NCI-H1694 treated with DMSO at 0.1 percent for 48 hours (cell line): ENCODE measurements around the gene LHFPL3.
"Not testable (repeated sequence)": the region's sequence is repeated elsewhere in the genome, so short reads cannot be mapped to it uniquely, and the experiment has no call there.

Experiments used
- DNase-seq: peaks from one replicate; lab custom pipeline; 2025; lab: John Stamatoyannopoulos, UW

The LHFPL3 gene

DNA sequence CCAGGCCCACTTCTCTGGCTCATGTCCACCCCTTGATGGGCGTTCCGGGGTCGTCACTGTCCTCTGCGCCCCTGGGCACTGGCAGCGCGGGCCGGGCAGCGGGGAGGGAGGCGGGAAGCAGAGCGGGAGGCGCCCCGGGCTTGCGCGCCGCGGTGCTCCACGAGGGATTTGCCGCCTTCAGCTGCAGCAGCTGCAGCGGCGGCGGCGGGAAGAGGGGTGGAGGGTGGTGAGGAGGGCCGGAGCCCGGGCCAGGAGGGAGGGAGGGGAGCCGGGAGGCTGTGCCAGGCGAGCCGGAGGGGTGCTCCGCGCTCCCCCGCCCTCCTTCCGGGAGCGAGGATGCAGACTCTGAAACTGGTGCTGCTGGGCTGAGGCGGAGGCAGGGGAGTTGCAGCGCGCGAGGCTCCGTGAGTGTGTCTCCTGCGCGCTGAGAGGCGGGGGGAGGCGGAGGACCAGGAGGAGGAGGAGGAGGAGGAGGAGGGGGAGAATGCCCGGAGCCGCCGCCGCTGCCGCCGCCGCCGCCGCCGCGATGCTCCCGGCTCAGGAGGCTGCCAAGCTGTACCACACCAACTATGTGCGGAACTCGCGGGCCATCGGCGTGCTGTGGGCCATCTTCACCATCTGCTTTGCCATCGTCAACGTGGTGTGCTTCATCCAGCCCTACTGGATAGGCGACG is at the start of gene LHFPL3:
Gene LHFPL3, plus strand, starts transcription at position 308 of the 674 bp plus-strand sequence.
- peak; percentile 12 for DNase-seq

DNA sequence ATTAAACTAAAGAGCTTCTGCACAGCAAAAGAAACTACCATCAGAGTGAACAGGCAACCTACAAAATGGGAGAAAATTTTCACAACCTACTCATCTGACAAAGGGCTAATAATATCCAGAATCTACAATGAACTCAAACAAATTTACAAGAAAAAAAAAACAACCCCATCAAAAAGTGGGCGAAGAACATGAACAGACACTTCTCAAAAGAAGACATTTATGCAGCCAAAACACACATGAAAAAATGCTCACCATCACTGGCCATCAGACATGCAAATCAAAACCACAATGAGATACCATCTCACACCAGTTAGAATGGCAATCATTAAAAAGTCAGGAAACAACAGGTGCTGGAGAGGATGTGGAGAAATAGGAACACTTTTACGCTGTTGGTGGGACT is 46.7 kb upstream of the LHFPL3 start:
- DNase-seq = not testable (repeated sequence)

DNA sequence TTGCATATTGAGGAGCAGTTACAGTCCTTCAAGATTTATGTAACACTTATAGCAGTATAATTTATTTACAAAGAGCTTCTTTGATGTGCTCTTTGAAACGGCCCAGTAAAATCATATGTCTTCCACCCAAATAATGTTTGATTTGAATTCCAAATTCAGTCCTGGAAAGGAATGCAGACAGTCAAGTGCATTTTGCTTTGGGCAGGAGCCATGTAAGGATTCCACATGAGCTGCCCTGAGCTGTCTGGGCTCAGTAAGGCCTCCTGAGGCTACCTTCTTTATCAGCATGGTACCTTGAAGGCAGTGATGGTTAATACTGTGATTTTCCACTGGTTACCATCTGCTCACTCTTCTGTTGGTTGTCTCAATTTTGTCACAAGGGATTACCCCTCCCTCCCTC is 41.6 kb upstream of the LHFPL3 start:
- DNase-seq = no peak

DNA sequence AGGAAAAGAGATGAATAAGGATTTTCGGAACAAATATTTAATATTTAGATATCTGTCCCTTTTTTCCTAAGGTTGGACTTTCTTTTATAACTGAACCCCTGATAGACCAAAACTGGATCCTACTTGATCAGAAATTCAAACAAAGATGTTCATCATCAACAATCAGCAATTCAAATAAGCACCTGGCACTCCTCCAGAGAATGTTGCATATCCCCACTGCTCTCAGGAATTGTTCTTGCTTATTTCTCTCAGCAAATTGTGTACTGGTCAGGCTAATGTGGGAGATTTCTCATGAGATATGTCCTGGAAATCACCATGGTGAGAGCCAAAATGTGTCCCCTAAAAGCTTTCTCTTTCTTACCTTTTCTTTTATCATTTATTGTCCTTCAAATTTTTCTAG is 40.3 kb upstream of the LHFPL3 start:
- DNase-seq = no peak

DNA sequence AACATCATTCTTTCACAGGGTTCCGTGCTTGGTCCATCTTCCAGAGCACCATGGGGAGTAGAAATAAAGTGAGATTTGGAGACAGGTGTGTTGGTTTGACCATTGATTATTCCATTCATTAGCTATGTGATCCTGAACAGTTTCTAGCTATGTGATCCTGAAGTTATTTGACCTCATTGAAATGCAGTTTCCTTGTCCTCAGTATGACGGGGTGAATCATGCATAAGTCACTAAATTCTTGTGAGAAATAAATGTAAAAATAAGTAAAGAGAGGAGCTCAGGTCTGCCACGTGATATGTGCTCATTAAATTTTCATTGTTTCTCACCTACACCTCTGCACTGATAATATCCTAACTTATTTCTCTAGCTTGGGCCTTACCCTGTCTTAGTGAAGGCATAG is 34.1 kb upstream of the LHFPL3 start:
- DNase-seq = no peak

DNA sequence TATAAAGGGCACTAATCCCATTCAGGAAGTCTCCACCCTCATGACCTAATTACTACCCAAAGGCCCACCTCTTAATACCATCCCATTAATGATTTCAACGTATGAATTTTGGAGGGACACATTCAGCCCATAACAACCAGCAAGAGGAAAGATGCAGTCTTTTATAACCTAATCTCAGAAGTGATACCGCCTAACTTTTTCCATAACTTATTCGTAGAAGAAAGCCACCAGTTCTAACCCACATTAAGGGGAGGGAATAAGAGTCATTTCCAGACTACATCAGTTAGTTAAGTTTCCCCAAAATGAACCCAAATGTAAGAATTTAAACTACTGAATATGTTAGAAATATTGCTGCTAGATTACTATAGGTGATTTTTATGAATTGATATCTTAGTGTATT is 32.1 kb upstream of the LHFPL3 start:
- DNase-seq = no peak

DNA sequence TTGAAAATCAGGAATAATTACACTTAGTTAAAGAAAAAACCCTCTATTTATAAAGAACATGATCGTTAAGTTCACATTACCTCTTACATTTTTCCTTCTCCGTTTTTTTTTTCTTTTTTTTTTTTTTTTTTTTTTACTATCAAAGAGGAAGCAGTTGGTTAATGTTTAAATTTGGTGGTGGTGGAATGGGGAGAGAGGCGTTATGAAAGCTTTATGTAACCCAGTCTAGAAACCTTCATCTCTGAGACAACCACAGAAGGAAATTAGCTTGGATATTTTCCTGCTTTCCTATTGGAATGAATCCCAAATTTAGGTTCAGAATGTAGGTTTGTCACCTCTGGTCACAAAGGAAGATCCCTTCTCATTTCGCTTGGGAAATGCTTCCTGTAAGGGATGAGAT is 31.5 kb upstream of the LHFPL3 start:
- DNase-seq = no peak

DNA sequence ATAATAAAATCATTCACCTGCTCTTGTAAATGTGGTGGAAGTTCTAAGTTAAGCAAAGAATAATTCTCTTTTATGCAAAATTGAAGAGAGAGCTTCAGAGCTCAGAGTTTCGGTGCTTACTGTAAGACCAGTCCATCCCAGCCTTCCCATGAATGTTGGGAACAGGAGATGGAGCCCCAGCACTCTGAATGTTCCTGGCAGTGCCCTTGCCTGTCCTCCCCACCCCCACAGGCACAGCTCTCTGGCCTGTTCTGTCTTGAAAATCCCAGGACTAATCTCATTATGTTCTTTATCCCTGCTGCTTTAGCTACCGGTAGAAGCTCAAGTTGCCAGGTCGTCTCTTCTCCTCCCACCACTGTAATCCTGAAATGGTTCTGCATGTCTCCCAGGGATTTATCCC is 29.1 kb upstream of the LHFPL3 start:
- DNase-seq = no peak

DNA sequence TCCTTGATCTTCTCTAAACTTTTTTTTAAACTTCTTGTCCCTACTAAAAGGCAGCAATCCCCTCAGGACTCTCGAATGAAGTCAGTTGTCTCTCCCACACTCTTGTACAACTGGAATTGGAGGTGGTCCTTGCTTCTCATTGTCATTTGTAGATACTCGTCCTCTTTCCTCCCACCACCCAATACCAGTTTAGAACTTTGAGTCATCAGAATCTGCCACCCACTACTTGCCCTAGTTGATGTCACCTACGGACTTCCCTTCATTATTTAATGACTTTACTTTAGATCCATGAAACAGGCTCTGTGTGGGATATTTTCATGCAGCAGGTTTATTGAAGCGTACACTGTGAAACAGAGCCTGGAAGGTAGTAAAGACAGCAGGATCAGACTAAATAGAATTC is 28.6 kb upstream of the LHFPL3 start:
- no peak for DNase-seq

DNA sequence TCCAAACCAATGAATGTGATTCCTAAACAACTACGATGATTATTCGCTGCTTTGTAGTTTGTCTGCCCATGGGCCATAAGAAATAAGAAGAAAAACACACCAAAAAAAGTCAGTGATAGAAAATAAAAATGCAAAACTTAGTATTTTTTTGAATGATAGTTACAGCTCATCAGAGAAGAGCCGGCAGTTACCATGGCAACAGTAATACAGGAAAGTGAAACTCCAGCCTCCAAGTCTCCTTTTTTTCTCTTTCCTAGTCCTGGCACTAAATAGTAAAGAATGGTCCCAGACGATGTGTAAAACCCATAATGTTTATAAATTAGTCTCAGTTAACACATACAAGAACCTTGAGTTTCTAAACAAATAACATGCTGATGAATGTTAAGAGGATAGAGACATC is 21.6 kb upstream of the LHFPL3 start:
- no peak for DNase-seq

DNA sequence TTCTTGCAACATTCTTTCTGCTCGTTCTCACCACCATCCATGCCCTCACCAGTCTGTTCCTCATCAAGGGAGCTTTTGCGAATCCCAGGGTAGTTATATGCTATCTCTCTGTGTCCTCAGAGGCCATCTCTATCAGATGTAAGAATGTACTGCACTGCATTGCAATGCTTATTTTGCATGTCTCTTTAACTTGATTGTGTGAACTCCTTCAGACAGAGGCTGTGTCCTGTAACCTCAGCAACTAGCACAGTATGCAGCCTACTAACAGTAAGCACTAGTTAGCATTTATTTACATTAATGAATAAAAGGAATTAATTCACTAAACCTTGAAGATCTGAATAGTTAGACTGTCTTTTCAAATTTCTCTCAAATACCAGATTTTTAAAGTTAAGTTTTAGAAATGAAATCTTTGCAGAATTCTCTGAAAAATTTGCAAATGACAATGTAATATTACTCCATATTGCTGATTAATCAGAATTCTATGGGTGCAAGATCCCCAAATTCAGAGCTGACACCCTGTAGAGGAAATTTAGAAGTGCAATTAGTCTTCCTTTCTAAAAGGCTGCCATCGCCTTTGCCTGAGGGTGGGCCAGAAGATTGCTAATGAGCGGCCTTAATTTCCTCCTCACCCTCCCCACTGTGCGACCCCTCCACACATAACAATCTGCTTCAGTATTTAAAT is 10.3 kb upstream of the LHFPL3 start:
- no peak for DNase-seq

DNA sequence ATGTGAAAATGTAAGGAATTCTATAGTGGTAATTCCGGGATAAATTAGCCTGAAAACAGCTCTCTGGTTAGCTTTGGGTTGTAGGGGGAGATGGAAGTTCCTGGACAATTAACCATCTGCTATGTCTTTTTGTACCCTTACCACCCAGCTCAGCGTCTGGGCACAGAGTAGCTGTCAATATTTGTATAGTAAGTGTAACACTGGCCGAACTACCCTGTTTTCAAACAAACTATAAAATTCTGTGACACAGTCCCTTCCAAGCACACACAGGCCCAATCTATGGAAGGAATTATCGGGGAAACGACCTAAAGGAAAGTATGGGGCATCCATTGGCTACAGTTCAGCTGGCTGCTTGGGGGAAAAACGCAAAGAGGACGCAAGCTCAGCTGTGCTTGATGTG is 869 bp upstream of the LHFPL3 start:
- DNase-seq = no peak

DNA sequence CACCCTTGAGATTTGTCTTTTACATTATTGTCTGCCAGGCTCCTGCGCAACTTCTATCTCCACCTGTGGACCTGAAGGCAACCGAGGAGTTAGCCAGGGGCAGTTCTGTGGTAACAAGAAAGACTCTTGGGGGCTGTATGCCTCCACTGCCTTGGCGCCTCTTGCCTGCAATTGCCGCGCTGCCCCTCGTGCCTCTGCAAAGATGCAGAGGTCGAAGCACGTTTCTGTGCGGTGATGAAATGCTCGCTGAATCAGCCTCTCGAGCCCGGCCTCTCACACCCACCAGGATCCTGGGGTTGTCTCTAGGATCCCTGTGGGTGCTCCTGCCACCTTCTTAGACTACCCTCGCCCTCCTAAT is 486 bp upstream of the LHFPL3 start:
- DNase-seq = no peak

DNA sequence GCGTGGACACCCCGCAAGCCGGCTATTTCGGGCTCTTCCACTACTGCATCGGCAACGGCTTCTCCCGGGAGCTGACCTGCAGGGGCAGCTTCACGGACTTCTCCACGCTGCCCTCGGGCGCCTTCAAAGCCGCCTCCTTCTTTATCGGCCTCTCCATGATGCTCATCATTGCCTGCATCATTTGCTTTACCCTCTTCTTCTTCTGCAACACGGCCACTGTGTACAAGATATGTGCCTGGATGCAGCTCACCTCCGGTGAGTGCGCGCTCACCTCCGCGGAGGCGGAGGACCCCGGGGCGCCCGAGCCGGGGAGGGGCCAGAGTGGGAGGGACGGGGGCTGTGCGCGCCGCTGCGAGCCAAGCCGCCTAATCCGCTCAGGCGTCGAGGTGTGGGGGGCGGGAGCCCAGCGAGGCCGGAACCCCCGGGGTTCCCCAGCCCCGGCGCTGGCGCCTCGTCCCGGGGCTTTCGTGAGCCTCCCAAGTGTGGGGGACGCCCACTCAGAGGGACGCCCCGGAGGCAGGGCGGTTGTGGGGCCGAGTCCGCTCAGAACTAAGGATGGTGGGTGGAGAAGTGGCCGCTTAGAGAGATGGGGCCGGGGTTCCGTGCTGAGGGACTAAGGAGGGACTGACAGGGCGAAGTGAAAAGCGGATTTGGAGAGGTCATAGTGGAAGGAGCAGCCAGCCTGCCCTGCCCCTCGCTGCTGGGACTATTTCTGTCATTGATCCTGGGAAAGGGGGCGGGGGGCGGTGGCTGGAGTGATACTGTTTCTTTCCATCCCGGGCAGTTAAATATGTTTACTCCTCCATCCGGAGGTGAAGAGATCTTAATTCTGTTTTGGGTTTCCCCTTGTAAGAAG is 795 bp downstream of the LHFPL3 start:
- DNase-seq = peak; percentile 9

DNA sequence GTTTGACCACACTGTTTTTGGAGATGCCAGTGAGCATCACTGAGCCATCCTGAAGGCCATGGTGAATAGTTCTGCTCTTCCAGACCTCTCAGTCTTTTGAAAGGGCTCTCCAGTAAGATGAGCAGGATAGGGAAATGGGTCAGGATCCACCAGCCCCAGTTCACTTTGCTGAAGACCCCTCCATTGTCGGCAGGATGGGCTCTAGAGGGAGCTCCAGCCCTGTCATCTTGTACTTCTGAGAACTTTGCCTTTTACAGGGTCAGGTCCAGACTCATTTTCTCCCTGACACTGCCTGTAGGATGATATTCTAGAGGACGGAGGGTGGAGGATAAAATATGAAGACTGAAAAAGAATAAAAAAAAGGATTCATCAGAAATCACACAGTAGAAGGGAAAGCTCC is 13.1 kb downstream of the LHFPL3 start:
- peak; percentile 68 for DNase-seq

DNA sequence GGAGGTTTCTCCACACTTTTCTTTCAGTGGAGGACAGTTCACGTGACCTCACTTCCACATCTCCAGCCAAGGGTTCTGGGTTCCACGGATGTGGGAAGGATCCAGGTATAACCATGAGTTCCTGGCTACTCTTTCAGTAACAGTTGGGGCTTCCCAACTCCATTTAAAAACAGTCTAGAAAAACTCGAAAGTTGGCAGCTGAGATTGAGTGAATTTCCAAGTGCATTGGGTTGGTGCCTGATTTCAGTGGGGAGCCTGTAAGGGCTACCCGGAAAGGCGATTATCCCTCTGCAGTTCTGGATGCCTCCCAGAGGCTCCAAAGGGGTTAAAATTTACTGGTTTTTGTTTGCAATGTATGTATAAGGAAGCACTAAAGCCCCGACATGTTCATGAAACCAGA is 24.3 kb downstream of the LHFPL3 start:
- no peak for DNase-seq

DNA sequence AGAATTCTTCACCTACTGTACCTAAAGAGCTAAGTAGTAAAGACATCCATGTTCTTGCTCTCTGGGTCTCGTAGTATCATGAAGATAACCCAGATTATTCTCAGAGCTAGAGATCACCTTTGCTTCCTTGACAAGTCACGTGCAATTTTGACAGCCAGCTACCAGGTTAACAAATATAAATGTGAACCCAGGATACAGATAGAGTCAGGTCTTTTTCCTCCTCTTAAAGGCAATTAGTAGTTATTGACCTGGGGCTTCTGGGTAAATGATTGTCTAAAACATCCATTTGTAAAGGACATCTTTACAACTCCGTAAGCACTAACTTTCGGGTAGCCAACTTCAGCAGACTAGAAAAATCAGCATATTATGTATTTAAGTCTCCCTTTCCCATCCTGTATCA is 28.8 kb downstream of the LHFPL3 start:
- no peak for DNase-seq

DNA sequence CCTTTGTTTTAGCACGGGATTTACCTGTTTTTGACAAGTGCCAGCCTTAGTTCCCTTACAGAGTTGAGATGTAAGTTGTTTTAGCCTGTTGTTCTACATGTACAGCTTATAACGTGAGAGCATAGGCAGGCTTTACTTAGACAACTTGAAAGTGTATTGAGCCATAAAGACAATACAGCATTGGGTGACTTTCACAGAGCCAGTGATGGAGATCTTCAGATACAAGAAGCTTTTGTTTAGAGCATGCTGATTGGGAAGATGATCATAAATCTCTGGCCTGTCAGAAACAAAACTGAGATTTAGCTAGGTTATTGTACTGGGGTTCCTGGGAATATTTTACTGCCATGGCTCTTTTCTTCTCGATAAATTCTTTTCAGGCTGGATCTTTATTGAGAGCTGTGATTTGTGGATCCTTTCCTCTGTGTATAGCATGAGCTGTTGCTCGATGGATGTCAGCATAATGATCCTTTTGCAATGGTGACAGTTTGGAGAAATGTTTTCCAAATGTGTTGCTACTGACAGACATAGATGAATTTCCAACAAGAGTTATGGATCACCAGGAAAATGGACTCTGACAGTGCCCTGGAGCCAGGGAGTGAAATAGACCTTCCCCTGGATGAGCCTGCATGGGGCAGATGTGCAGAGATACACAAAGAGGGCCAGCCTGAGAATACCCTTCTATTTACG is 30.2 kb downstream of the LHFPL3 start:
- no peak for DNase-seq

DNA sequence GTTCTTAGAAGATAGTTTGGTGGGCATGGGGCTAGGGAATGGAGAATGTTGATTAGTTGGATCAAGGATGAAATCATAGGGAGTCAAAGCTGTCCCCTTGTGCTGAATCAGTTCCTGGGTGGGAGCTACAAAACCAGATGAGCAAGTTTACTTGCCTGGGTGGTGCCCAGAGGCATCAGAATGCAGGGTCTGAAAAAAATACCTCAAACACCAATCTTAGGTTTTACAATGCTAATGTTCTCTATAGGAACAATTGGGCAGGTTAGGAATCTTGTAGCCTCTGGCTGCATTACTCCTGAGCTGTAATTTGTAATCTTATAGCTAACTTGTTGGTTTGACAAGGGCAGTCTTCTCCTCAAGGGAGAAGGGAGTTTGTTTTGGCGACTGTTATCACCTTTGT is 34.4 kb downstream of the LHFPL3 start:
- DNase-seq = no peak

DNA sequence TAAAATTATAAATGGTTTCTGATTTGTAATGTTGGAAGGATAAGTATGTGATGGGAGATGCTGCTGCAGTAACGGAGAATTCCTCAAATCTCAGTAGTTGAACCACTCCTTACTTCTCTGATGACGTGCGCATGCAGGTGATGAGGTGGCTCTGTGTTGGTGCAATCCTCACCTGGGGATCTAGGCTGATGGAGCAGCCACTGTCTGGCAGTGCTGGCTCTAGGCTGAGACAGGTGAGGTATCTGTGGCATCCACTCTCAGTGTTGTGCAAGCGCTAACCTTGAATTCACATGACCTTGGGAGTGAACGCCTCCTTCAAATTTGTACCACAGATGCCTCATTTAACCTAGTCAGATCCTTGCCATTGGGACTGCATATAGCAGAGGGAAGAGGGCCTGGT is 35.0 kb downstream of the LHFPL3 start:
- DNase-seq = no peak

DNA sequence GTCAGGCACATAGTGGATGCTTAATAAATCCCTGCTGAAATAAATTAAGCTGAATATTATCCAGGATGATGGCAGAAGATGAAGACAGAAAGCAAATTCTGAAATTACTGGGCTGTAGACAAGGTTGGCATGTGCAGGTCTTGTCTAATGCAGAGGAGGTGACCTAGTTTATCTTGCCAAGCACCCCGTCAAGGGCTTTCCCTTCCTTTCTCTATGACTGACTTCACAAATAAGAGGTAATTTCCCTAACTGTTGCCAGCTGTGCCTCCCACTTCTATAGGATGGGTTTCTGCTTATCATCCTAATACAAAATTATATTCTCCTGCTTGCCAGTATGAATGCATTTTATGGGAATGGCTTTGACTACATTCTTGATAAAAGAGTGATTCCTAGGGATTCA is 38.0 kb downstream of the LHFPL3 start:
- DNase-seq = peak; percentile 24

DNA sequence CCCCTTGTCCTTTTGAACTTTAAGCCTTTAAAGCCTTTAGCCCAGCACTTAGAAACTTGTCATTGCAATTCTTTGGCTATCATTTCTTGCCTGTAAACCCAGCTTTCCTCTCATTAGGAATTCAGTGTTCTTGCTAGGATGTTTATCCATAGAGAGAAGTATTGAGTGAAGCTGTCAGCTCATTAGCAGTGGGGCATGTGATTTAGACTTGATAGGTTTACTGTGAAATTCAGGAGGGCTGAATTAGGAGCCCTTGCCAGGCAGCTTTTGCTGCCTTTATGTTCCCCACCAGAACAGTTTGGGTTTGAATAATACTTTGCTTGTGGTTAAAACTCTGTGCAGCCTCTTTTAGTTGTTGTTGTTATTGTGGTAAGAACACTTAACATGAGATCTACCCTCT is 39.5 kb downstream of the LHFPL3 start:
- DNase-seq = peak; percentile 8
